CD4-positive, CD25-positive, alpha-beta regulatory T cell (primary cell): ENCODE measurements around the gene LCK. TPM values are rescaled to one million over a fixed set of nuclear protein-coding genes. Genes with fewer than 3 reads are reported as not detected.
A peak's percentile ranks its signal among the peaks of the same experiment; 100 is the strongest.

ENCODE experiments used
- ATAC-seq, 2 donors: fragments of 150-1000 bp; cut with Tn5 transposase; one replicate each; pipeline ENCODE4 v1.10.0; 2021; ENCODE audit warnings: low read depth in 2 of 2, moderate number of reproducible peaks in 2 of 2, moderate library complexity in 1 of 2
- DNase-seq, 3 donors: peaks; one replicate each; pipeline versions ENCODE4 v3.0.0 to v3.0.0-alpha.2; 2012 to 2022; ENCODE audit warnings: mixed read lengths in 1 of 3
- H3K27ac ChIP-seq: one replicate; pipeline ENCODE4 v1.7.0; 2013; ENCODE audit warnings: mild to moderate bottlenecking, low read length; ENCODE audit not compliant: insufficient read depth, poor library complexity, severe bottlenecking
- H3K27me3 ChIP-seq: one replicate; pipeline ENCODE4 v1.7.0; 2013; ENCODE audit warnings: low read length; ENCODE audit not compliant: control insufficient read depth, insufficient read depth
- H3K36me3 ChIP-seq: one replicate; pipeline ENCODE4 v1.7.0; 2013; ENCODE audit warnings: mild to moderate bottlenecking, low read length, moderate library complexity; ENCODE audit not compliant: control insufficient read depth, insufficient read depth
- H3K4me1 ChIP-seq: 2 replicates; pipeline ENCODE4 v1.7.0; 2013; ENCODE audit warnings: mild to moderate bottlenecking, low read length; ENCODE audit not compliant: insufficient read depth, control insufficient read depth, poor library complexity, severe bottlenecking
- H3K4me3 ChIP-seq: one replicate; pipeline ENCODE4 v1.7.0; 2013; ENCODE audit warnings: low read depth, mild to moderate bottlenecking, low read length, moderate library complexity
- H3K9me3 ChIP-seq, 2 experiments: 1 replicate in 1 of 2; 2 replicates in 1 of 2; pipeline ENCODE4 v1.7.0; 2013; ENCODE audit warnings: low read length in 2 of 2, mild to moderate bottlenecking in 1 of 2, moderate library complexity in 1 of 2; ENCODE audit not compliant: control insufficient read depth in 2 of 2
- H3K27ac Mint-ChIP-seq, 3 donors: one replicate each; pipeline ENCODE4 v1.8.0; 2020 to 2022; ENCODE audit warnings: mild to moderate bottlenecking in 3 of 3, mixed read lengths in 3 of 3, moderate library complexity in 2 of 3
- H3K27me3 Mint-ChIP-seq: one replicate; pipeline ENCODE4 v1.8.0; 2022; ENCODE audit warnings: mild to moderate bottlenecking, mixed read lengths
- H3K36me3 Mint-ChIP-seq: one replicate; pipeline ENCODE4 v1.8.0; 2020; ENCODE audit warnings: mixed read lengths
- H3K4me1 Mint-ChIP-seq, 4 donors: one replicate each; pipeline ENCODE4 v1.8.0; 2020 to 2022; ENCODE audit warnings: mixed read lengths in 4 of 4, mild to moderate bottlenecking in 1 of 4
- H3K4me3 Mint-ChIP-seq, 4 donors: one replicate each; pipeline ENCODE4 v1.8.0; 2020 to 2022; ENCODE audit warnings: mild to moderate bottlenecking in 4 of 4, mixed read lengths in 4 of 4, moderate library complexity in 3 of 4
- H3K9me3 Mint-ChIP-seq, 7 donors: one replicate each; pipeline ENCODE4 v1.8.0; 2020 to 2022; ENCODE audit warnings: mixed read lengths in 7 of 7, mild to moderate bottlenecking in 3 of 7, moderate library complexity in 2 of 7
- polyA plus RNA-seq, 4 donors: library from polyadenylated mRNA; unstranded; fragments of 300-500 nt; fragmentation: Illumina TruSeq; gene quantifications; one replicate each; pipeline ENCODE4 v1.2.3, GENCODE V29; 2021
- total RNA-seq: library from RNA; stranded (reverse); gene quantifications from one replicate; pipeline ENCODE4 v1.2.3, GENCODE V29; 2022

The LCK gene
- total and polyA plus RNA-seq, 5 donors from 2014 or later = 388 to 1,114 (median 983) TPM

DNA sequence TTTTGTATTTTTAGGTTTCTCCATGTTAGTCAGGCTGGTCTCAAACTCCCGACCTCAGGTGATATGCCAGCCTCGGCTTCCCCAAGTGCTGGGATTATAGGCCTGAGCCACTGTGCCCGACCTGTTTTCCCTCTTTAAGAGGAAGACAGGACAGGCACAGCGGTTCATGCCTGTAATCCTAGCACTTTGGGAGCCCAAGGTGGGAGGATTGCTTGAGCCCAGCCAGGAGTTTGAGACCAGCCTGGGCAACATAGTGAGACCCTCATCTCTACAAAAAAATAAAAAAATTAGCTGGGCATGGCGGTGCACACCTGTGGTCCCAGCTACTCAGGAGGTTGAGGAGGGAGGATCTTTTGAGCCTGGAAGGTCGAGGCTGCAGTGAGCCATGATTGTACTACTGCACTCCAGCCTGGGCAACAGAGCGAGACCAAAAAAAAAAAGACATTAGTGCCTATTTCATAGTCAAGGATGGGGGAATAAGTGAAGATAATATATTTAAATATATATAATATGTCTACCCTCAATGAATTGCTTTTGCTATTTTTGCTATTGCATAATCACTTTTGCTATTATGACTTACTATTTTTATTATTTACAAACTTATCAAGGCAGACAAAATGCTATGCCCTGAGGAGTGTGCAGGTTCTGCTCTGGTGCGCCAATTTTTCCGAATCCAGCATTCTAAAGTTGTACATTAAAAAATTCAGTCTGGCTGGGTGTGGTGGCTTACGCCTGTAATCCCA, 67.2 kb downstream of the LCK start:
- Histone ChIP-seq H3K27me3 (no peaks in the 10 kb centered on the region), H3K4me1 (peaks cover 30% of the 10 kb centered on the region), H3K9me3 (no peaks in the 10 kb centered on the region), H3K4me3 (no peak overlapping the region), H3K27ac (no peak overlapping the region), H3K36me3 (peaks cover 33% of the 10 kb centered on the region)
- no peak for DNase-seq
- Mint-ChIP-seq H3K9me3 (no peaks in the 10 kb centered on the region), H3K27ac (peak overlapping the region in 2 of 3 donors; percentile 38 to 51), H3K36me3 (peaks cover 21% of the 10 kb centered on the region), H3K27me3 (no peaks in the 10 kb centered on the region), H3K4me1 (peaks cover 14 to 45% (median 27%) of the 10 kb centered on the region in 4 donors), H3K4me3 (no peak overlapping the region)
- ATAC-seq = no peak

DNA sequence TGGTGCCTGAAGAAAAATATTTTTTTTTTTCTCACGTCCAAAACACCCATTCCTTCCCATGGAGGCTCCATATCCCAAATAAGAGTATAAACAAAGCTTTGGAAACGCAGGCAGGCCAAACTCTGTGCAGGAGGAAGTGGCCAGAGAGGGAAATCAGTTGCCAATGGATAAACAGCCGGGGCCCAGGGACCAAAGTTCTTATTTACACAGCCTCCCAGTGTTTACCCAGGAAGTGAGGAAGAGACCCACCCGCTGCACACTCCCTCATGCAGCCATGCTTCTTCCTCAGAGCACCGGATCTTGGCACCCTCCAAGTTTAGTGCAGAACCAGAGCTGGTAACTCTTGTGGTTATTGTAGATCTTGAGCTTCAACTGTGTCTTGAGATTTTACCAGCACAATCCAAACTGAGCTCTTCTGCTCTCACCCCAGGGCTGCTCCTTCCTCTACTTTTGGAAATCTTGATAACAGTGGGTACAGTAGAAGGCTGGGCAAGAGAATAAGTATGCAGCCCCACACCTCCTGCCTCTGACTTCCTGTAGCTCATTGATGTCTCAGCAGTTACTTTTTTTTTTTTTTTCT, 70.7 kb downstream of the LCK start:
- Mint-ChIP-seq H3K27ac (peak overlapping the region; percentile 90 to 99 (median 94)), H3K36me3 (peaks cover 17% of the 10 kb centered on the region), H3K4me1 (peaks cover 7 to 50% (median 30%) of the 10 kb centered on the region in 4 donors), H3K4me3 (peak overlapping the region; percentile 63 to 86 (median 80)), H3K27me3 (no peaks in the 10 kb centered on the region), H3K9me3 (no peaks in the 10 kb centered on the region)
- no peaks in the 10 kb centered on the region for H3K9me3 ChIP-seq
- DNase-seq (peak in 2 of 3 donors; percentile 37 to 67), ATAC-seq (peak; percentile 77 to 85)
- peaks cover 36% of the 10 kb centered on the region for H3K4me1 ChIP-seq
- H3K4me3 ChIP-seq = peak overlapping the region; percentile 68
- H3K36me3 ChIP-seq = peaks cover 37% of the 10 kb centered on the region
- H3K27me3 ChIP-seq = no peaks in the 10 kb centered on the region
- H3K27ac ChIP-seq = peak overlapping the region; percentile 62

DNA sequence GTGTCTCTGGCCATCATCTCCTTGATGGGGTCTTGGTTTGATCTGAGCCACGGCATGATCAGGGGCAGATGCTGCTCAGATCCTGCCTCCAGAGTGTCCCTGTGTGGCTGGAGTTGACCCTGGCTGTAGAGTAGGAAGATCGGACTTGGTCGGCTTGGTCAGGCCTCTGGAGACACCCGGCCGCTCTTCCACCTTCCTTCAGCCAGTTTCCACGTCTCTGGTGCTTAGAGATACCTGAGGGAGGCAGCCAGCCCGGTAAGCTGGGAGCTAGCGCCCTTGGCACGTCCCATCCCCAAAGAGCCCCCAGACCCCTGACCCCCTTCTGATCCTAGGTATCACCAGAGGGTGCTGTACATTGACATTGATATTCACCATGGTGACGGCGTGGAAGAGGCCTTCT, 76.1 kb downstream of the LCK start:
- H3K36me3 ChIP-seq = peaks cover 71% of the 10 kb centered on the region
- no peaks in the 10 kb centered on the region for H3K27me3 ChIP-seq
- H3K27ac ChIP-seq = no peak overlapping the region
- Mint-ChIP-seq H3K36me3 (peaks cover 41% of the 10 kb centered on the region), H3K27ac (no peak overlapping the region), H3K27me3 (no peaks in the 10 kb centered on the region), H3K9me3 (no peaks in the 10 kb centered on the region), H3K4me3 (no peak overlapping the region), H3K4me1 (peaks cover 0 to 35% (median 21%) of the 10 kb centered on the region in 4 donors)
- H3K4me3 ChIP-seq = no peak overlapping the region
- ATAC-seq = no peak
- H3K9me3 ChIP-seq = no peaks in the 10 kb centered on the region
- peaks cover 16% of the 10 kb centered on the region for H3K4me1 ChIP-seq
- DNase-seq = no peak

DNA sequence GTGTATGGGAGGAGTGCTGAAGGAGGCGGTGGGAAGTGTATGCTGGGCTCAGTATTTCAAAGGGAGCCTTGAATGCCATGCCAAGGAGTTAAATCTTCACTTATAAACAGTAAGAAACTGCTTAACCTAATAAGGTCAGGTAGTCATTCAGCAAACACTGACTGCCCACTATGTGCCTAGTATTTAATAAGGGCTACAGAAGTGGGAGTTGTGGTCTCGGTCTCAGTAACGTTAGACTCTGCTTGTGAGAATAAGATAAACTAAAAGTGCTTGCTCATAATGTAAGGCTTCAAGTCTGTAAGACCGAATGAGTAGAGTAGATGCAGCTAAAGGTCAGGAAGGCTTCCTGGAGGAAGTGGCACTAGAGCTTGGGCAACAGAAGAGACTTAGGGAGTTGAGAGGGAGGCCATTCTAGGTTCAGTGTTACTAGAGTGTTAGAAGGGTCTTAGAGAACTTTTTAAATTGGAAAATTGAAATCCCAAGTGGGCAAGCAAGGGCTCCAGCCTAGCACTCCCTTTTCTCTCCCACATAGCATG, 78.9 kb downstream of the LCK start:
- no peaks in the 10 kb centered on the region for H3K9me3 Mint-ChIP-seq
- Histone ChIP-seq H3K27me3 (no peaks in the 10 kb centered on the region), H3K4me1 (peaks cover 9% of the 10 kb centered on the region), H3K36me3 (peaks cover 76% of the 10 kb centered on the region), H3K4me3 (no peak overlapping the region), H3K9me3 (no peaks in the 10 kb centered on the region), H3K27ac (no peak overlapping the region)
- H3K27ac Mint-ChIP-seq = peak overlapping the region; percentile 75 to 94 (median 91)
- peaks cover 3% of the 10 kb centered on the region for H3K27me3 Mint-ChIP-seq
- peaks cover 37% of the 10 kb centered on the region for H3K36me3 Mint-ChIP-seq
- peak overlapping the region in 1 of 4 donors; percentile 38 for H3K4me3 Mint-ChIP-seq
- DNase-seq (no peak), ATAC-seq (no peak)
- H3K4me1 Mint-ChIP-seq = peaks cover 0 to 27% (median 21%) of the 10 kb centered on the region in 4 donors

DNA sequence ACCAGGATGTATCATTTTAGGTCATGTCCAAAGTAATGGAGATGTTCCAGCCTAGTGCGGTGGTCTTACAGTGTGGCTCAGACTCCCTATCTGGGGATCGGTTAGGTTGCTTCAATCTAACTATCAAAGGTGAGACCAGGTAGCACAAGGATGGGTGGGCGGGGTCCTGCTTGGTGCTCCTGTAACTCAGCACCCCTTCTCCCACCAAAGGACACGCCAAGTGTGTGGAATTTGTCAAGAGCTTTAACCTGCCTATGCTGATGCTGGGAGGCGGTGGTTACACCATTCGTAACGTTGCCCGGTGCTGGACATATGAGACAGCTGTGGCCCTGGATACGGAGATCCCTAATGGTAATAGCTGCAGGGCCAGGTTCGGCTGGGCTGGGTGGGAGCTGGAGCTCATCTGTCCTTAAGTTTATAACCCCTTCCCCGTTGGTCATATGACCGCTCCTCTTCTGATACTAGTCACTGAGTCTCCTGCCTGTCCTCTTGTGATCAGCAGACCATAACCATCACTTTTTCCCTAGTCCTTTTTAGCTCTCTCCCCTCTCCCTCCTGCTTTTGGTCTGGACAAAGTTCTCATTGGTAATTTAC, 79.6 kb downstream of the LCK start:
- H3K4me3 Mint-ChIP-seq = no peak overlapping the region
- H3K4me1 ChIP-seq = peaks cover 14% of the 10 kb centered on the region
- no peak overlapping the region for H3K27ac ChIP-seq
- ATAC-seq (no peak), DNase-seq (no peak)
- H3K4me3 ChIP-seq = no peak overlapping the region
- H3K27ac Mint-ChIP-seq = peak overlapping the region in 2 of 3 donors; percentile 19 to 29
- H3K36me3 ChIP-seq = peaks cover 70% of the 10 kb centered on the region
- peaks cover 30% of the 10 kb centered on the region for H3K36me3 Mint-ChIP-seq
- H3K27me3 Mint-ChIP-seq = peaks cover 5% of the 10 kb centered on the region
- no peaks in the 10 kb centered on the region for H3K9me3 ChIP-seq
- no peaks in the 10 kb centered on the region for H3K9me3 Mint-ChIP-seq
- H3K4me1 Mint-ChIP-seq = peaks cover 0 to 22% (median 16%) of the 10 kb centered on the region in 4 donors
- no peaks in the 10 kb centered on the region for H3K27me3 ChIP-seq

DNA sequence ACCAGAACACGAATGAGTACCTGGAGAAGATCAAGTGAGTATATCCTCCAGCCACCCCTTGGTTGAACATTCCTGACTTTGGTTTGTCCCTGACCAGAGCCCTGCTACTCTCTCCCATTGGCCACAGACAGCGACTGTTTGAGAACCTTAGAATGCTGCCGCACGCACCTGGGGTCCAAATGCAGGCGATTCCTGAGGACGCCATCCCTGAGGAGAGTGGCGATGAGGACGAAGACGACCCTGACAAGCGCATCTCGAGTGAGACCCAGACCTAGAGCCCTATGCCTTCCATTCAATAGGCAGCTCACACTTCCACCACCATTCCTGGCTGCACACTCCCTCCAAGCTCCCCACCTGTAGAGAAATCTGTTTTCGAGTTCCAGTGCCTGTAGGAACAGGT, 80.5 kb downstream of the LCK start:
- H3K4me3 Mint-ChIP-seq = peak overlapping the region in 1 of 4 donors; percentile 39
- ATAC-seq (no peak), DNase-seq (no peak)
- Histone ChIP-seq H3K9me3 (no peaks in the 10 kb centered on the region), H3K36me3 (peaks cover 66% of the 10 kb centered on the region), H3K27ac (no peak overlapping the region), H3K4me3 (no peak overlapping the region), H3K27me3 (no peaks in the 10 kb centered on the region), H3K4me1 (peaks cover 19% of the 10 kb centered on the region)
- peaks cover 30% of the 10 kb centered on the region for H3K36me3 Mint-ChIP-seq
- H3K27ac Mint-ChIP-seq = peak overlapping the region in 1 of 3 donors; percentile 19
- peaks cover 5% of the 10 kb centered on the region for H3K27me3 Mint-ChIP-seq
- H3K4me1 Mint-ChIP-seq = peaks cover 0 to 22% (median 16%) of the 10 kb centered on the region in 4 donors
- no peaks in the 10 kb centered on the region for H3K9me3 Mint-ChIP-seq

DNA sequence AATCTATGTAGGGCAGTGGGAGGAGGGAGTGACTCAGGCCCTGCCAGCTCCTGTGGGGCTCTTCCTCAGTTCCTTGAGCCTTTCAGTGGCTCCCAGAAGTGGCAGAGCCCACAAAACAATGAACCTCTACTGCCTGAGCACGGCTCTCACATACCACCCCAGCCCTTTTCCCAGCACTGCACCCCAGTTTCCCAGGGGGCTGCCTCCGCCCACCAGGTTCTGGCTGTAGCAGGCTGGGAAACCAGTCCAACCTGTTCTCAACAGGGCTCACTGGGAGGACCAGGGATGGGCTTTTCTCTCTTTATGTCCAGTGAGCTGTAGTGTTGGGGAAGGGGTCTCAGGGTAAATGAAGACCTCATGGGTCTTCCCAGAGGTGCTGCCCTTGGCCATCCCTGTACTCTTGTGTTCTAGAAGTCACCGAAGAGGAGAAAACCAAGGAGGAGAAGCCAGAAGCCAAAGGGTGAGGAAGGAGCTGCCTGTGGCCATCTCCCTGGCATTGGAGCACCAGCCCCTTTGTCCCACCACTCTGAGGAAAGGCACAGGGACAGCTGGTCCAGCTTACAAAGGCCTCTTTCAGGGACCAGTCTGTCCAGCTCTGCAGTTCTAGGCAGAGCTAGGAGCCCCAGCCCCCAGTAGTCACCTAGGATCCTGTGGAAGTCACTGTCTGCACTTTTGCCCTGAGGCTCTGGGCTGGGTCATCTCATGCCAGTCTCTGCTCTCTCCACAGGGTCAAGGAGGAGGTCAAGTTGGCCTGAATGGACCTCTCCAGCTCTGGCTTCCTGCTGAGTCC, 81.4 kb downstream of the LCK start:
- Histone ChIP-seq H3K4me3 (no peak overlapping the region), H3K27ac (peak overlapping the region; percentile 5), H3K9me3 (no peaks in the 10 kb centered on the region), H3K4me1 (peaks cover 28% of the 10 kb centered on the region), H3K36me3 (peaks cover 58% of the 10 kb centered on the region), H3K27me3 (no peaks in the 10 kb centered on the region)
- H3K9me3 Mint-ChIP-seq = no peaks in the 10 kb centered on the region
- no peak for ATAC-seq
- no peak overlapping the region for H3K4me3 Mint-ChIP-seq
- peak overlapping the region in 1 of 3 donors; percentile 71 for H3K27ac Mint-ChIP-seq
- H3K27me3 Mint-ChIP-seq = peaks cover 5% of the 10 kb centered on the region
- no peak for DNase-seq
- peaks cover 0 to 30% (median 19%) of the 10 kb centered on the region in 4 donors for H3K4me1 Mint-ChIP-seq
- peaks cover 30% of the 10 kb centered on the region for H3K36me3 Mint-ChIP-seq
